PC-3 (cell line): Measurements from ENCODE around the gene MACROD2. TPM values are rescaled to one million over a fixed set of nuclear protein-coding genes. Genes with fewer than 3 reads are reported as not detected.
A peak's percentile ranks its signal among the peaks of the same experiment; 100 is the strongest.

ENCODE experiments used
- ATAC-seq: fragments of 200-7000 bp; cut with Tn5 transposase; 2 replicates; pipeline ENCODE4 v1.9.1; 2020; ENCODE audit warnings: mild to moderate bottlenecking, moderate library complexity
- BruUV-seq: library from RNA; stranded (reverse); fragments of 400-500 nt; replicated peaks from 2 replicates; lab custom pipeline; 2021; lab: Mats Ljungman, UMichigan
- CTCF ChIA-PET: fragments of 300-600 bp; sonication (Branson Sonifier 250); formaldehyde crosslinking; loops from one replicate; lab custom pipeline; 2022; ENCODE audit warnings: antibody characterized with exemption; lab: Charles Lee
- POLR2A ChIA-PET: fragments of 300-600 bp; sonication (Branson Sonifier 250); formaldehyde crosslinking; loops from one replicate; lab custom pipeline; 2022; ENCODE audit warnings: antibody characterized with exemption; ENCODE audit not compliant: unreplicated experiment; lab: Charles Lee
- DNase-seq: peaks from one replicate; pipeline ENCODE4 v3.0.0-alpha.2; 2015
- H2AFZ ChIP-seq: fragments of 300-600 bp; sonication (generic); 2 replicates; pipeline ENCODE4 v1.6.0; 2016; ENCODE audit warnings: antibody characterized with exemption, low read length
- H3F3A ChIP-seq: fragments of 300-600 bp; sonication (generic); one replicate; pipeline ENCODE4 v1.6.0; 2017; ENCODE audit warnings: antibody characterized with exemption, low read length, control low read depth, mild to moderate bottlenecking; ENCODE audit not compliant: unreplicated experiment
- H3K27ac ChIP-seq: fragments of 300-600 bp; sonication (generic); 2 replicates; pipeline ENCODE4 v1.5.1; 2016; ENCODE audit warnings: mild to moderate bottlenecking, low read length
- H3K27me3 ChIP-seq: fragments of 300-600 bp; sonication (generic); 2 replicates; pipeline ENCODE4 v1.6.1; 2016; ENCODE audit warnings: low read length, mixed read lengths
- H3K36me3 ChIP-seq: fragments of 300-600 bp; sonication (generic); 2 replicates; pipeline ENCODE4 v1.6.1; 2016; ENCODE audit warnings: low read depth, mixed run types, low read length, mixed read lengths
- H3K4me1 ChIP-seq: fragments of 300-600 bp; sonication (generic); 2 replicates; pipeline ENCODE4 v1.5.1; 2016; ENCODE audit warnings: low read length; ENCODE audit not compliant: insufficient read depth
- H3K4me2 ChIP-seq: fragments of 300-600 bp; sonication (generic); 2 replicates; pipeline ENCODE4 v1.6.0; 2016; ENCODE audit warnings: low read length
- H3K4me3 ChIP-seq: fragments of 300-600 bp; sonication (generic); 2 replicates; pipeline ENCODE4 v1.5.1; 2016; ENCODE audit warnings: mild to moderate bottlenecking, low read length, mixed read lengths
- H3K79me2 ChIP-seq: fragments of 300-600 bp; sonication (generic); 2 replicates; pipeline ENCODE4 v1.6.1; 2017; ENCODE audit warnings: low read length, mixed read lengths
- H3K9ac ChIP-seq: fragments of 300-600 bp; sonication (generic); 2 replicates; pipeline ENCODE4 v1.6.0; 2016; ENCODE audit warnings: mild to moderate bottlenecking, low read length
- H3K9me2 ChIP-seq: fragments of 300-600 bp; sonication (generic); replicated peaks from 2 replicates; pipeline ENCODE4 v1.6.1; 2016; ENCODE audit warnings: mixed run types, low read length, mixed read lengths
- H3K9me3 ChIP-seq: fragments of 300-600 bp; sonication (generic); 2 replicates; pipeline ENCODE4 v1.6.1; 2016; ENCODE audit warnings: low read length, mixed read lengths
- H4K20me1 ChIP-seq: fragments of 300-600 bp; sonication (generic); 2 replicates; pipeline ENCODE4 v1.6.1; 2016; ENCODE audit warnings: low read length, mixed read lengths
- EZH2 ChIP-seq: fragments of 300-600 bp; sonication (generic); IDR thresholded peaks from one replicate; pipeline ENCODE4 v1.6.1; 2017; ENCODE audit warnings: antibody characterized with exemption, mild to moderate bottlenecking, low read length; ENCODE audit not compliant: unreplicated experiment
- EZH2phosphoT487 ChIP-seq: fragments of 300-600 bp; sonication (generic); IDR thresholded peaks from 2 replicates; pipeline ENCODE4 v1.6.1; 2018; ENCODE audit warnings: mild to moderate bottlenecking, antibody characterized with exemption, low read length, borderline replicate concordance
- intact Hi-C: fragments of 100-400 bp; cut with micrococcal nuclease; formaldehyde crosslinking; loops from 2 replicates; pipeline ENCODE4 v1.9.0; 2023
- total RNA-seq: library from RNA; depleted of rRNA; stranded (reverse); fragments of >200 nt; gene quantifications from 2 replicates; pipeline ENCODE4 v1.2.3, GENCODE V29; 2014
- TF ChIP-seq, protein P1 (sequence below): fragments of 300-600 bp; sonication (generic); conservative IDR thresholded peaks from 2 replicates; pipeline ENCODE4 v1.5.1; 2017; ENCODE audit warnings: antibody characterized with exemption, low read depth, mild to moderate bottlenecking, low read length

The MACROD2 gene
- total RNA-seq, 1 experiment from 2014 or later: 3.1 TPM

DNA sequence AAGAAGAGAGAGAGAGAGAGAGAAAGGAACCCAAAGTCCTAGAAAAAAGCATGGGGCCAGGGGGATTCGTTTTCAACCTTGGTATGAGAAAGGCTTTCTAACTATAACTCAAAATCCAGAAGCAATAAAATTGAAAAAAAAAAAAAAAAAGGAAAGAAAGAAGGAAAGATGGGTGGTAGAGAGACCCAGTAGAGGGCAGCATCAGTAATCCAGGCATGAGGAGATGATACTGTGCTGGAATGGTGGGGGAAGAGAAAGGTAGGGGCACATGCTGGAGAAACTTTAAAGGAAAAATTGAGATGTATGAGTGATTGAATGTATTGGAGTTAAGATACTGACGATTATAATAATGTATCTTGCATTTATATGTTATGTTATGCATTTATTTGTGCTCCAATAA, 1382.8 kb downstream of the MACROD2 start:
- Histone ChIP-seq H3K36me3 (no peaks in the 10 kb centered on the region), H3K79me2 (no peaks in the 10 kb centered on the region), H3K9me3 (no peaks in the 10 kb centered on the region), H3K4me2 (no peak overlapping the region), H3K4me1 (peaks cover 12% of the 10 kb centered on the region; the same call in 1 of the 2 replicates), H3K4me3 (no peak overlapping the region), H2AFZ (no peak overlapping the region), H3K9ac (no peak overlapping the region), H3K27me3 (no peaks in the 10 kb centered on the region), H3K9me2 (no peaks in the 10 kb centered on the region), H3F3A (no peaks in the 10 kb centered on the region), H4K20me1 (no peaks in the 10 kb centered on the region), H3K27ac (no peak overlapping the region)
- DNase-seq (peak; percentile 11), ATAC-seq (no peak)
- no TSS peak for BruUV-seq
- ChIA-PET CTCF (no interaction called here), POLR2A (no interaction called here)
- intact Hi-C loops: no loop called here
- TF ChIP-seq EZH2phosphoT487: no peak
- TF ChIP-seq, protein P1, sequence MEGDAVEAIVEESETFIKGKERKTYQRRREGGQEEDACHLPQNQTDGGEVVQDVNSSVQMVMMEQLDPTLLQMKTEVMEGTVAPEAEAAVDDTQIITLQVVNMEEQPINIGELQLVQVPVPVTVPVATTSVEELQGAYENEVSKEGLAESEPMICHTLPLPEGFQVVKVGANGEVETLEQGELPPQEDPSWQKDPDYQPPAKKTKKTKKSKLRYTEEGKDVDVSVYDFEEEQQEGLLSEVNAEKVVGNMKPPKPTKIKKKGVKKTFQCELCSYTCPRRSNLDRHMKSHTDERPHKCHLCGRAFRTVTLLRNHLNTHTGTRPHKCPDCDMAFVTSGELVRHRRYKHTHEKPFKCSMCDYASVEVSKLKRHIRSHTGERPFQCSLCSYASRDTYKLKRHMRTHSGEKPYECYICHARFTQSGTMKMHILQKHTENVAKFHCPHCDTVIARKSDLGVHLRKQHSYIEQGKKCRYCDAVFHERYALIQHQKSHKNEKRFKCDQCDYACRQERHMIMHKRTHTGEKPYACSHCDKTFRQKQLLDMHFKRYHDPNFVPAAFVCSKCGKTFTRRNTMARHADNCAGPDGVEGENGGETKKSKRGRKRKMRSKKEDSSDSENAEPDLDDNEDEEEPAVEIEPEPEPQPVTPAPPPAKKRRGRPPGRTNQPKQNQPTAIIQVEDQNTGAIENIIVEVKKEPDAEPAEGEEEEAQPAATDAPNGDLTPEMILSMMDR: peak; percentile 51
- TF ChIP-seq EZH2: no peak

DNA sequence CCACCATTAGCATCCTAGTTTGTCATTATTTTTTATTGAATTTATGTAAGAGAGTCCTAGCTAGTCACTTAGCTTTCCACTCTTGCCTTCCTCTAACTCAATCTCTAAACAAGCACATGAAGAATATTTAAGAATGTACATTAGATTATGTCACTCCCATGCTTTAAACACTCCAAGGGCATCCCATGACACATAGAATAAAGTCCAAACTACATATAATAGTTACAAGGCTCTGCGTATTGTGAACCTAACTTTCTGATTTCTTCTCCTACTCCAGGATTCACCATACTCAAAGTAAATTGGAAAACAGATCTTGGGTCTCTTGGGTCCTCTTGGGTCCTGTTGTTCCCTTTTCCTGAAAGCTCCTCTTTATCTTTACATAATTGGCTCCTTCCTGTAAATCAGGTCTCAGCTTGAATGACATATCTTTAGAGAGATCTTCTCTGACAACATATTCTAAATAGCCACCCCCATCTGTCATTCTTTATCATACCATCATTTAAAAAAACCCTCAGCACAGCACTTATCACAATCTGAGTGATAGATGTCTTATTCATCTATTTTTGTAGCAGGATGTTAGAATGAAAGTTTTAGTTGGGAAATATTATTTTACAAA, 1384.5 kb downstream of the MACROD2 start:
- intact Hi-C loops: no loop called here
- no peaks in the 10 kb centered on the region for H3K36me3 ChIP-seq
- no peak overlapping the region for H3K27ac ChIP-seq
- DNase-seq (no peak), ATAC-seq (no peak)
- no peak overlapping the region for H3K4me3 ChIP-seq
- ChIA-PET CTCF (no interaction called here), POLR2A (no interaction called here)
- H3K4me2 ChIP-seq: no peak overlapping the region
- TF ChIP-seq EZH2phosphoT487 (no peak), EZH2 (no peak)
- TF ChIP-seq, protein P1: no peak
- no peaks in the 10 kb centered on the region for H3K79me2 ChIP-seq
- H3K27me3 ChIP-seq: no peaks in the 10 kb centered on the region
- no peak overlapping the region for H3K9ac ChIP-seq
- H3K4me1 ChIP-seq: peaks cover 8% of the 10 kb centered on the region; the same call in 1 of the 2 replicates
- H3F3A ChIP-seq: no peaks in the 10 kb centered on the region
- no peaks in the 10 kb centered on the region for H4K20me1 ChIP-seq
- H3K9me3 ChIP-seq: no peaks in the 10 kb centered on the region
- H2AFZ ChIP-seq: no peak overlapping the region
- H3K9me2 ChIP-seq: no peaks in the 10 kb centered on the region
- no TSS peak for BruUV-seq

DNA sequence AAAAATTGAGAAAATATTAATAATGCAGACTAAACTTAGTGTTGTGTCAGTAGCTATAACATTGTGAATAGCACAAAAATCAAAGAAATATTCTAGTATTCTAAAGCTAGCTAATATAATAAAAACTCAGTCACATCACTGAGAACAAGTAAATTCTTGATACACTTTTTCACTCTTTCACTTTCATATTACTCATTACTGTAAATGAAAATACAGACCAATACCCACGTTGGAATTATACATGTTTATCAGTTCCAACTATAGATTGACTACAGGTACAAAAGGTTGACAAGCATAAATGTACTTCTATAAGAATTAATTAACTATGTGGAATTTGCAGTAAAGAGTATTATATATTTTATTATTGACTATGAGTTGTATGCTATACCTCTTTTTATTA, 1385.5 kb downstream of the MACROD2 start:
- Histone ChIP-seq H3K4me3 (no peak overlapping the region), H3K4me2 (no peak overlapping the region), H3K27me3 (no peaks in the 10 kb centered on the region), H3K4me1 (0 out of 2 replicates have a peak, but pooled peaks cover 4% of the 10 kb centered on the region), H3K9ac (no peak overlapping the region), H3K9me2 (no peaks in the 10 kb centered on the region), H3K27ac (no peak overlapping the region), H2AFZ (no peak overlapping the region), H3K79me2 (no peaks in the 10 kb centered on the region), H3F3A (no peaks in the 10 kb centered on the region), H4K20me1 (no peaks in the 10 kb centered on the region), H3K36me3 (no peaks in the 10 kb centered on the region), H3K9me3 (no peaks in the 10 kb centered on the region)
- TF ChIP-seq EZH2phosphoT487: no peak
- TF ChIP-seq EZH2: no peak
- TF ChIP-seq, protein P1: no peak
- POLR2A ChIA-PET: interaction anchor here (0.5 to 0.7 kb wide), 2 partner anchors 362 to 403 kb away, joined by 3 read pairs; no protein-coding TSS in a partner anchor
- DNase-seq (no peak), ATAC-seq (no peak)
- intact Hi-C loops: no loop called here
- CTCF ChIA-PET: no interaction called here
- BruUV-seq: no TSS peak
